Stomach (tissue), 4 donors: ENCODE measurements around the gene USP36.

Experiments
- CTCF ChIP-seq, 7 experiments: fragments of 450-650 bp in 4 of 7; fragments of 200-600 bp in 3 of 7; sonication (generic) in 3 of 7; IDR thresholded peaks; one replicate each; pipeline ENCODE4 v1.5.1; 2016 to 2019; ENCODE audit warnings: antibody characterized with exemption in 7 of 7, control low read depth in 2 of 7, mild to moderate bottlenecking in 1 of 7
- POLR2A ChIP-seq, 4 donors: fragments of 450-650 bp; IDR thresholded peaks; one replicate each; pipeline ENCODE4 v1.6.1; 2016; ENCODE audit warnings: antibody characterized with exemption in 4 of 4, control low read depth in 2 of 4, mild to moderate bottlenecking in 1 of 4, moderate library complexity in 1 of 4
- POLR2AphosphoS5 ChIP-seq, 3 donors: sonication (generic); formaldehyde crosslinking; IDR thresholded peaks; one replicate each; pipeline ENCODE4 v1.6.1; 2016; ENCODE audit warnings: antibody characterized with exemption in 3 of 3

GRCh38 chr17:78748048-78748729 is 92.4 kb downstream of the USP36 start:
- TF ChIP-seq CTCF (IDR thresholded peaks at IDR 0.05) (no peak), POLR2A (IDR thresholded peaks at IDR 0.05) (no peak), POLR2AphosphoS5 (IDR thresholded peaks at IDR 0.05) (no peak)
